WI38 (cell line): ENCODE measurements around the gene ATXN7L1.
"Not testable (repeated sequence)": the region's sequence is repeated elsewhere in the genome, so short reads cannot be mapped to it uniquely, and the experiment has no call there.

Source experiments
- H3K4me3 ChIP-seq: 2 replicates; pipeline ENCODE4 v1.5.1; 2011; ENCODE audit warnings: low read depth, mild to moderate bottlenecking, control low read depth, low read length
- TF ChIP-seq, protein P1 (sequence below): IDR thresholded peaks from 2 replicates; pipeline ENCODE4 v1.5.1; 2012; ENCODE audit warnings: low read depth, mild to moderate bottlenecking, control low read depth, low read length

The ATXN7L1 gene

DNA sequence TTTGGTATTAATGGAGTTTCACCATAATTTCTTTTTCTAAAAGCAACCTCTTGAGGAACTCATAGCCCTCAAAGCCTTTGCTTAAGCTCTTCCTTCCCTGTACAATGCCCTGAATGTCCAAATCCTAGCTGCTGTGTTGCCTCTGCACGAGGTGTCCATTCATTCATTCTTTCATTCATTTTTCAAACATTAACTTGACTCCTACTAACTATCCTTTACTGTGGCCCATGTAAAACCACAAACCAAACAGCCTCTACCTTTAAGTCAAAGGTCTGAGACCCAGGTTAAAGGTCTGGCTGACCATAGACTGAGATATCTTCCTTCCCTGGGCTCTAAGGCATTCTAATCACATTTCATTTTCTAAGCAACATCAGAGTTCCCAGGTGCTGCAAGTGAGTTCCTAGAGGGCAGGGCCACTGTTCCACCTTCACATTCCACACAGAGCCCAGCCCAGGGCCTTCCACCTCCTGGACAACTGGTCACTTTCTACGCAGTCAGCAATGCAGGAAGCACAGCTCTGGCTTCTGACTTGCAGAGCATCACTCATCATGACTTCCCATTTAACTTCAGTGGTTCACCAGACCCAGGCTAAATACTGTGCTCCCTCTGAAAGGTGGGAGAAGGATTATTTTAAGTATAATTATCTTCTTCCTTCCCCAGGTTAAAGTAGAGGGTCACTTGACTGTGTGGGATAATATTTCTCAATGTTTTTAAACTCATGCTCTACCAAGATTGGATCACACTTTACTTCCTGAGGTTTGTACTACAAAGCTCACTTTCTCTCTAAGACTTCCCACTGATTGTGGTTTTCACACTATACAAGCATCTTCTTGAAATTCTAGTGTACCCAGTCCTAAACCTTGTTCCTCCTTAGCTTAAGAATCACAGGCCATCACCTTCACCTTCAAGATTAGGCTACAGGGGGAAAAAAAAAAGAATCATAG is 19.1 kb downstream of the ATXN7L1 start:
- TF ChIP-seq, protein P1, sequence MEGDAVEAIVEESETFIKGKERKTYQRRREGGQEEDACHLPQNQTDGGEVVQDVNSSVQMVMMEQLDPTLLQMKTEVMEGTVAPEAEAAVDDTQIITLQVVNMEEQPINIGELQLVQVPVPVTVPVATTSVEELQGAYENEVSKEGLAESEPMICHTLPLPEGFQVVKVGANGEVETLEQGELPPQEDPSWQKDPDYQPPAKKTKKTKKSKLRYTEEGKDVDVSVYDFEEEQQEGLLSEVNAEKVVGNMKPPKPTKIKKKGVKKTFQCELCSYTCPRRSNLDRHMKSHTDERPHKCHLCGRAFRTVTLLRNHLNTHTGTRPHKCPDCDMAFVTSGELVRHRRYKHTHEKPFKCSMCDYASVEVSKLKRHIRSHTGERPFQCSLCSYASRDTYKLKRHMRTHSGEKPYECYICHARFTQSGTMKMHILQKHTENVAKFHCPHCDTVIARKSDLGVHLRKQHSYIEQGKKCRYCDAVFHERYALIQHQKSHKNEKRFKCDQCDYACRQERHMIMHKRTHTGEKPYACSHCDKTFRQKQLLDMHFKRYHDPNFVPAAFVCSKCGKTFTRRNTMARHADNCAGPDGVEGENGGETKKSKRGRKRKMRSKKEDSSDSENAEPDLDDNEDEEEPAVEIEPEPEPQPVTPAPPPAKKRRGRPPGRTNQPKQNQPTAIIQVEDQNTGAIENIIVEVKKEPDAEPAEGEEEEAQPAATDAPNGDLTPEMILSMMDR: no peak
- no peak overlapping the region for H3K4me3 ChIP-seq

DNA sequence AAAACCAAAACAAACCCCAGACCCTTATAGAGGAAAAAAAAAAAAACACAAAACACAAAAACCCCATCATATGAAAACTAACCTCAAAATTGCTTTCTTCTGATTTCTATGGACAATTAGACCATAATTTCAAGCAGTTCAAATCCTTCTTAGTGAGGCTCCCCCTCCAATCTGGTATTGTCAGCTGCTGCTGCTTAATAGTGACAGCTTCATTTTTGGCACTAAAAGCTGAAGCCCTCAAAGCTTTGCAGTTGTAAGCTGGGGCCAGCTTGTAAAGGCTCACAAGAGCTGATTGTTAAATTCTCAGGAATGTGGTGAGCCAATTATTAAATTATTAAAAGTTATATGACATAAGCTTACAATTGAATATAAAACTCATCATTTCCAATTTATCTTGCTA is 21.9 kb downstream of the ATXN7L1 start:
- no peak overlapping the region for H3K4me3 ChIP-seq
- TF ChIP-seq, protein P1: no peak

DNA sequence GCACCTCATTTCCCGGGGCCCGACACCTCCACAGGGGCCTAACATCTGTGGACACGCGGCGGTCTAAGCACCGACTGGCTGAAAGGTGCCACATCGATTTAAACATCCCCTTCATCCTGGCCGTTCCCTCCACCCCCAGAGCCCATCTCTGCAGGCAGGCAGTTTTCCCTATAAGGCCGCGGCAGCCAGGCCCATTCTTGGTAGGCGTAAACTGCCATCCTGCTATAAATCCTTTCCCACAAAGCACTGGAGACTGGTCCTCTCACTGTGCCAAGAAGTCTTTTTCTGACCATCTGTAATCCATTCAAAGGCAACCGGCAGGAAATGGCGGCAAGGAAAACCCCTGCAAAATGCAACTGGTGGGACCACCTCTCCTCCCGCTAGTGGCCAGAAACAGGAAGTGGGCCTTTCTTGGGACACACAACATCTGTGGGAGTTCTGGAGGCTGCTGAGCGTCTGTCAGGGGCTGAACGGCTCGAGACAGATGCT is 22.4 kb downstream of the ATXN7L1 start:
- TF ChIP-seq, protein P1: no peak
- no peak overlapping the region for H3K4me3 ChIP-seq

DNA sequence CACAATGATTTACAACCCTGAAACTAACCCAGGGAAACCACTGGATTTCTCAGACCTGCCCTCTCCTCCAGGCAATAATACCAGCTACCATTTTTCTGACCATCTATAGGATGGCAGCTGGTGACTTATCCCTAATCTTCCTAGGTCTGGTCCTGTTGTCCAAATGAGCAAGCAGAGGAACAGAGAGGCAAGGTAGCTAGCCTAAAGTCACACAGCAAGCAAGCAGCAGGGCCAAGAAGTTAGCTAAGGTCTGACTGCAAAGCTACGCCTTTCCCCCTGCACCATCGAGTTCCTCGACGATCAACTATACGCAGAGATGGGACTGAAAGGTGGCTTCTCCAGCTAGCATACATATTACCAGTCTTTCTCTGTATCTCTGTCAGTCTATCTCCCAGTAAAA is 25.3 kb downstream of the ATXN7L1 start:
- H3K4me3 ChIP-seq: no peak overlapping the region
- TF ChIP-seq, protein P1: no peak

DNA sequence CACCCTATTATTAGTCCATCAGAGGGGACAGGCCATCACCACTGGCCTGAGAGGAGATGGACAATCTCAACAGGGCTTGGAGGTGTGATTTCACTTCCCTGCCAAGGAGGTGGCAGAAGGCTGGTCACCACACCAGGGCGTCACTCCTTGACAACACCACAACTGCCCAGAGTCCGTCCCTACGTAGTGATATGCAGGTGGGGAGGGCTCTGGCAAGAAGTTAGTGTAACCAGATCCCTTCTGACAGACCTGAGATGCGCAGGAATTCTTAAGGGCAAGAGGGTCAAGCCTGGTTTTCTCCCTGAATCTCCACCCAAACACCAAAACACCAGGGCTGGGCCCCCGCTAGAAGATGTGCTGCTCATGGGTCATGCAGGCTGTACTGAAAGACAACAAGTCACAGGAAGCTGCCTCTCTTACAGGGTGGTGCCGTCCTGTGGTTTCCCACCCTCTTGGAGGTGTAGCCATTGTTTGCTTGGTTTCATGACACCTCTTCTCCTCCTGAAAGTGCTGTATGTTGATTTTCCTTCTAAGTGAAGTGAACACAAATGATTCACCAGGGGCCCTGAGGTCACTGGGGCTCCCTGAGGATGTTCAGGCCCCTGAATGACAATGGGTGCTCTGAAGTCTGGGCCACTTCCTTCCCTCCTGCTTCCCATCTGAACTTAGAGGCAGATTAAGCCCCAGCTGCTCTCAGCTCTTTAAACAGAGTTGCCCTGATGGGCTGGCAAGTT is 27.1 kb downstream of the ATXN7L1 start:
- H3K4me3 ChIP-seq: no peak overlapping the region
- TF ChIP-seq, protein P1: no peak

DNA sequence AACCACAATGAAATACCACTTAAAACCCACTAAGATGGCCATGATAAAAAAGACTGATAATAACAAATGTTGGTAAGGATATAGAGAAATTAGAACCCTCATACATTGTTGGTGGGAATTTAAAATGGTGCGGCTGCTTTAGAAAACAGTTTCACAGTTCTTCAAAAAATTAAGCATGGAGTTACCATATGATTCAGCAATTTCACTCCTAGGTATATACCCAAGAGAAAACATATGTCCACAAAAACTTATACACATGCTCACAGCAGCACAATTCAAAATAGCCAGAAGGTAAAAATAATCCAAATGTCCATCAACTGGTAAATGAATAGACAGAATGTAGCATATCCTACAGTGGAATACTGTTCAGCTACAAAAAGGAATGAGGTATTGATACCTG is 30.0 kb downstream of the ATXN7L1 start:
- no peak overlapping the region for H3K4me3 ChIP-seq
- TF ChIP-seq, protein P1: no peak

DNA sequence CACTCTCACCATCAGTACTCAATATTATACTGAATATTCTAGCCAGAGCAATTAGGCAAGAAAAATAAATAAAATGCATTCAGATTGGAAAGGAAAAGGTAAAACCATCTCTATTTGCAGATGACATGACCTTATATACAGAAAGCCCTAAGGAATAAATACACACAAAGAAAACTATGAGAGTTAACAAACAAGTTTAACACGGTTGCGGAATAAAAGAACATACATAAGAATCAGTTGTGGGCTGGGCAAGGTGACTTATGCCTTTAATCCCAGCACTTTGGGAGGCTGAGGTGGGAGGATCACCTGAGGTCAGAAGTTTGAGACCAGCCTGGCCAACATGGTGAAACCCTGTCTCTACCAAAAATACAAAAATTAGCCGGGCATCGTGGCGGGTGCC is 31.7 kb downstream of the ATXN7L1 start:
- H3K4me3 ChIP-seq: not testable (repeated sequence)
